HL-60/S4 treated with phorbol 12-myristate 13-acetate at 8.2 ng/mL for 4 days and 3 days (cell line): ENCODE measurements around the gene RFTN1.
"Not testable (repeated sequence)": the region's sequence is repeated elsewhere in the genome, so short reads cannot be mapped to it uniquely, and the experiment has no call there.

Source experiments
- in situ Hi-C: fragments of 300-500 bp; cut with MboI; formaldehyde crosslinking; loops from 2 replicates; pipeline ENCODE4 v1.15.0; 2022; ENCODE audit warnings: low sequenced_read_pairs

Gene RFTN1

DNA sequence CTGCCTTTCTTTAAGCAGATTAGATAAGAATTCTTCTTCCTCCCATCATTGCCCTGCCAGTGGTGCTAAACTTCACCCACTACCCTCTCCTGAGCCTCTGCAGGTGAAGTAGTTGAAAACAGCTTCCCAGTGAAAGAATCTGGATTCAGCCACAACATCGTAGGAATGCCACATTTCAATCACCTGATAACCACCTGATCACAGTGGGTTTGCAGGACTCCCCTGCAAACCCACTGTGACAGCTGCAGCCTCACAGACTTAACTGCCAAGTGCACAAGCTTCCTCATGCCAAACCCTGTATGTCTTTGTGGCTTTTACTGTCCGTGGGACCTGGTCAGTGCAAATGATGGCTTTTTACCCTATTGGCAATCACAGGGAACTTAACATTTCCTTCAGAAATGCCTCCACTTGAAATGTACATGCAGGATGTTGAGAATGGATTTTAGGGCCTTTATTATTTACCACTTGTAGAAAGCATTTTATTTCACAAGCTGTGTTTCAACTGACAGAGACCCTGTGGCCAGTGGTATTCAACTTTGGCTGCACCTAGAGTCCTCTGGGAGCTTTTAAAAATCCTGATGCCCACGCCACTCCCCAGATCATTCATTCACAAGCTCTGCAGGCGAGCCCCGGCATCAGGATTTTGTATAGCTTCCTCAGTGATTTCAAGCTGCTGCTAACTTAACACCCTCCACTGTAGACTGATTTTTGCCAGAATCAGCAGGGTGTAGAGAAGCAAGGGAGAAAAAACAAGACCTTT is 199.4 kb downstream of the RFTN1 start:
- in situ Hi-C loops = no loop called here

DNA sequence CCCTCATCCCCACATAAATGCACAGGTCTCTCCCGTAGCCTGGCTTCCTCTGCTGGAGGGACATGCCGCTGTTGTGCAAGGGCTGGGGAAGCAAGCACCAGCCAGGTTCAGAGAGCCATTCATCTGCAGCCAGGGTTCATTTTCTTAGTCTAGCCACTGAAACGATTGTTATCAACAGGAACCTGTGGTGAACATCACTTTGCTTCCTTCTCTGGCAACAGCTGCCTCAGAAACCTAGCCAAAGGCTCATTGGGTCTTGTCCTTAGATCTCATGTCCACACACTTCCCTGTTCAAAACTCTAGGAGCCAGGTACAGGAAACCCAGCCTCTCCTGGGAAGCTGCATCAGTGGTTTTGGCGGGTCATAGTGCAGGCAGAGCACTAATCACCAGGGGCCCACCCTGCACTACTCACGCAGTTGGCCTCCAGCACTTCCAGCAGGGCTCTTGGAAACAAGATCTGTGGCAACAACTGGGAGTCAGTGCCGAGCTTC is 201.5 kb downstream of the RFTN1 start:
- in situ Hi-C loops = no loop called here

DNA sequence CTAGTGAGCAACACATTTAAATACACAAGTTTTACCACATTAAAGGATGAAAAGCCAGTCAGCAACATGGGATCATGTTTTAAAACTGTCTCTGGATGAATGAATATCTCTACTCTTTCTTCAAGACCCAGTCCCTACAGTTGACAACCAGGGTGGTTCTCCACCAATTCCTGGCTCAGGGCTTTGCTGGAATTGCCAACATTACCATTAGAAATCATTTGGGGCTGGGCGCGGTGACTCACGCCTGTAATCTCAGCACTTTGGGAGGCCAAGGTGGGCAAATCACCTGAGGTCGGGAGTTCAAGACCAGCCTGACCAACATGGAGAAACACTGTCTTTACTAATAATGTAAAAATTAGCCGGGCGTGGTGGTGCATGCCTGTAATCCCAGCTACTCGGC is 203.0 kb downstream of the RFTN1 start:
- in situ Hi-C loops = not testable (repeated sequence)

DNA sequence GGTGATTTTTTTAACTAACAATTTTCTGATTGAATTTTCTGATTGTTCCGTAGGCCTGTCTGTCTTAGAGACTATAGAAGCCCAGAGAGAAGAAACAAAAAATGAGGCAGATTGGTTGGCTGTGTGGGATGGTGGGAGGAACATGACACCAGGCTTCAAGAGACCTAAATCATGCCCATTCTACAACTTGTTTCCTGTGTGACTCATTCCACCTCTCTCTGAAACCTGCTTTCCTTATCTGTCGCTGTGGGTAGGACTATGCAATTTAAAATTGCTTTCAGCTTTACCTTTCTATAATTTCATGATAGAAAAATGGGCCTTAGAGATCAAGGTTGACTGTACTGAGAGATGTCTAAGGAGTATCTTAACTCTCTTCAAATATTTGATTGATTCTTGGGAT is 203.9 kb downstream of the RFTN1 start:
- in situ Hi-C loops = no loop called here

DNA sequence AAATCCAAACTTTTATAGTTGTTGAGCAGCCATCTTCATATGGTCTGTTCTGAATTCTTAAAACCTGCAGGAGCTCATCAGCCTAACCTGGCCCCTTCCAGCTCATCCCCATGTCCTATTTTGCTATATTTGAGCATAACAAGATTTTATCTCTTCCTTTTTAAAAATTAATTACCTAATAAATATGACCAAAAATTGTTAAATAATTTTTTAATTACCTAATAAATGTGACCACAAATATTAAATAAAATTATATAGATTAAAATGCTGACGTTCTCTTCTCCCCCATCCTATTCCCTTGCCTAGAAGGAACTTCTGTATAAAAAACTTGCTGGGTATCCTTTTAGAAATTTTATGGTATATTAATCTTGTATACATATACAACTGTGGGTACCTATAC is 204.8 kb downstream of the RFTN1 start:
- in situ Hi-C loops = no loop called here

DNA sequence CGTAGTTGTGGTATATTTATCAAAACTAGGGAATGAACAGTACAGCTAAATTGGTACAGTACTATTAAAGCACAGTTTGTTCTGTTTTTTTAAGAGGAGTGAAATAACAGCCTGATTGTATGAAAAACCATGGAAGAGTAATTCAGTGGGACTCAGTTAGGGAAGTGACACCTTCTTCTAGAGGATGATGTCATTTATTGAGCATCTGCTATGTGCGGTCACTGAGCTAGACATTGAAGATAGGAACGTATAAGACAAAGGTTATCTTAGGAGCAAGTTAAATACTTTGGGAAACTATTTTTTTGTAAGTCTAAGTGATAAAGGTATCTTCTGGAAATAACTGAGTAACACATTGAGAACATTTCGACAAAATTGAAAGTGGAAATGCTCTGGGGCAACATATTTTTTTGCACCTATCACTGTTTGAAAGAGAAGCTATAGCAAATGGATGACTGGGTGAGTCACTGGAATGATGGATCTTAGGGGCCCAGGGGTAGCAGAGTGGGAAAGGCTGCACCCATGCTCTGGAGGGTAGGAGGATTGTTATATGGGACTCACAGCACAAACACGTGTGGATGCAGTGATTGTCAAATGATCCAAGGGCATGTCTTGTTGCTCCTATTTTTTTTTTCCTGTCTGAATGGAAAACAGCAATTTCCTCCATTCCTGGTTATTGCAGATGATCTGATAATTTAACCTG is 205.5 kb downstream of the RFTN1 start:
- in situ Hi-C loops = no loop called here

DNA sequence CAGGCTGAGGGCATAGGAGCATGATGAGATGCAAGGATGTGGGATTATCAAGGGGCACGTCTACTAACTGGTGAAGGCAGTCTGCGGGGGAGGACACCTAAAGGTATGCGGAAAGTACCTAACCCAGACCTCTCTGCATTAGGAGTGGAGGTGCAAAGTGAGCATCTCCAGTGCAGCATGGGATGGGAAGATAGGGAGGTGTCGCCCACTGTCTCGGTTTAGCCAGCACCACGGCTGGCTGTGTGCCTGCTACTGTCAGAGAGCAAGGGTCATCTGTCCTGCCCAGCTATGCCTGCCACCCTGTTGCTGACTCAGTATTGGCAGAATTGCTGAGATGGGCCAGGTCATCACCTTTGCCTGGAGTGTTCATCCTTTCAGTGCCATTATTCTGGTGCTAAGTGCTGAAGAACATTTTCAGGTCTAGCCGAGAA is 208.4 kb downstream of the RFTN1 start:
- in situ Hi-C loops = no loop called here

DNA sequence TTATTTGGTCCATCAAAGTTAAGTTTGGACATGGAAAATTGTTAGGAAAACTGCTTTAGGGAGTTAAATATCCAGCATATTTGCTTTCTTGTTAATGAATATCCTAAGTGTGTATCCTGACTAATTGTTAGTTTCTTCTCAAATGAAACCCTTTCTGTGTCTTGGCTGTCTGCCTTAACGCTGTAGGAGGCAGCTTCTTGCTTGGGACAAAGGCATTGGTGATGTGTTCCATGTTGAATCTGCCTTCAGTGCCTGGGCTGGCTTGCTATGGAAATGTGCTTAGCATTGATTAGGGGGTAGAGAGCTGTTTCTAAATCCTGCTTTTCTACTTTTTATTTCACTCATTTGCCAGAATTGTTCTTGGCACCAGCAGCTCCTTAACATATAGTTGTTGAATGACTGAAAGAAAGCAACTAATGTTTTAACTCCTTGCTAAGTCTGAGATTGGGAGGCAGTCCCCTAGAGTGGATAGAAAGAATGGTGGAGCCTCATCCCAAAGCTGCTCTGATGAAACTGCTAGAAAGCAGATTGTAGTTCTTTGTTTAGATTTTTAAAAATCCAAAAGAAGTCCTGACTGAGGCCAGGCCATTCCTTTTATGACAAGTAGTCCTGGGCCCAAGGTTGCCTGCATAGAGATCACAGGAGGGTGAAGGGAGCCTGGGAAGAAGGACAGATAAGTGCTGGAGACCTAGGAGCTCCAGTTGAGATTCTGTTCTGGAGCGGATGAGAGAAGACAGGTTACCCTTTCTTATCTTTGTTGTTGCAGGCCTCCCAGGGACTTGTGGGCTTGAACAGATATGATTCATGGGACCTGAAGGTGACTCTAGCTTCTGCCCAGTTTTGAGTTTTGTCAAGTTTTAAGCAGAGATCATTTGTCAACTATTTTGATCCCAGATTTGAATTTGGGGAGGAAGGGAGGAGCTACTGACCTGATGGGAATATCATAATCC is 209.2 kb downstream of the RFTN1 start:
- in situ Hi-C loops = no loop called here

DNA sequence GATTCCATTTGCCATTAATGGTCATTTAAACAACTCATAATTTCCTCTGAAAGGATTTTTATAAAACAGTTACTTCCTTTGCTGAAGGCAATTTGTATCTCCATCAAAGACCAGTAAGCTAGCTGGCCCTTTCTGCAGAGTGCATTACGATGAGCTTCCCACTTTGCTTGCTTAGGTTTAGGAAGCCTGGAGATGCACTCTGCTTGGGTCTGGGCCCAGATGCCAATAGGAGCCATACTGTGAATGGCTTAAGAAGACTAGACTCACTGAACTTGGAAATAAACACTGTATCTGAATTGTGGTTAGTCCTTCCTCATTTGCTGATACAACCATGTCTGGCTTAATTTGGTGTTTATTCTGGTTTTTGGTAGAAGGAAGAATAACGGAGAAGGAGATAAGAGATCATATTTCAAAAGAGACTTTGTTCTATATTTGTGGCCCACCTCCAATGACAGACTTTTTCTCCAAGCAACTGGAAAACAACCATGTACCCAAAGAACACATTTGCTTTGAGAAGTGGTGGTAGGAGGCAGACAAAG is 210.4 kb downstream of the RFTN1 start:
- in situ Hi-C loops = no loop called here

DNA sequence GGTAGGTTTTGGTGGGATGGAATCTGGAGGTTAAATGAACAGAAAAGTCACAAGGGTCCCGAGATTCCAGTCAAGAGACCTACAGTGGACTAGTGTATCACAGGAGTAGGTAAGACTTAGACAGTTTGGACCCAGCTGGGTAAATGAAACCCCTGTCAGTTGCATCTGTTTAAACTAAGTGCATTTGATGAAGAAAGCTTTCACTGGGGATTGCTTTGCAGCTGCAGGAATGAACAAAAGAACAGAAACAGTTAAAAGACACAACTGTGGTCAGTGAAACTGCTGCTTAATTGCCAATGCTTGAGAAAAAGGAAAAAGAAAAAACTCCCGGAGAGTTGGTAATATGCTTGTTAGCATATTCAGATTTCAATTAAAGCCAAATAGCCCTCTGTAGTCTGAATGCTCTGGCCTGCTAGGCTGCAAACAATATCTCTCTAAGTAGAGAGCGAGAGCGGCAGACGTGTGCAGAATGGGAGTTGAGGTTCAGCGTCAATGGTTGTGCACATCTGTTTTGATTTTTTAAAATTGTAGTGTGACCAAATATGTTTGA is 211.3 kb downstream of the RFTN1 start:
- in situ Hi-C loops = no loop called here

DNA sequence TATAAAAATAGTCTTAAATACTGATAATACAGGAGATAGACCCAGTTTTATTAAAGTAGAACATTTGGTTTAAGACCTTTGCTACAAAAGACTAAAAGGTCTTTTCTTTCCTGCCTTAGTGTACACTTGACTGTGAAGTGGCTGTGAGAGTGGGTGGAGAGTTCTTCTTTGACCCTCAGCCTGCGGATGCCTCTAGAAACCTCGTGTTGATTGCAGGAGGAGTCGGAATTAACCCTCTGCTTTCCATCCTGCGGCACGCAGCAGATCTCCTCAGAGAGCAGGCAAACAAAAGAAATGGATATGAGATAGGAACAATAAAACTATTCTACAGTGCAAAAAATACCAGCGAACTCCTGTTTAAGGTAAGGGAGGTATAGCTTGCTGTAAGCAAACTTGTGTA is 212.0 kb downstream of the RFTN1 start:
- in situ Hi-C loops = no loop called here

DNA sequence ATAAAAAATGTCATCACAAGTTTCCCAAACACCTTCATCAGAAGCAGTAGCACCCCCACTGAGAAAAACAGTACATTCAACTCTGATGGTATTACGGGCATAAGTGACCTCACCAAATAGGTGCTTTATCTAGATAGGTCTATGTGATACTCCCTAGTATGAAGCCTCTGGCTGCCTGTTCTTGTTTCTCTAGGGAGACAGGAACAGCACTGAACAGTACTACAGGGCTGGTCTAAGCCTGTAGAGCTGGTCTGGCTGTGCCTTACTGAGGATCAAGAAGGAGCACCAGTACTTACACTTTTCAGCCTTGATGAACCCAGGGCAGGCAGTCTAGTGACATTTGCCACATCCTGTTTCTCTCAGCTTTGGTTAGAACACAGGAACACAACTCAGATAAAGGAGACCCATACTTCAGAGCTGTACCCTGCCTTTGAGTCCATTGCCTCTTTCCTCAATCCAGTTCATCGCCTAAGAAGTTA is 212.6 kb downstream of the RFTN1 start:
- in situ Hi-C loops = no loop called here

DNA sequence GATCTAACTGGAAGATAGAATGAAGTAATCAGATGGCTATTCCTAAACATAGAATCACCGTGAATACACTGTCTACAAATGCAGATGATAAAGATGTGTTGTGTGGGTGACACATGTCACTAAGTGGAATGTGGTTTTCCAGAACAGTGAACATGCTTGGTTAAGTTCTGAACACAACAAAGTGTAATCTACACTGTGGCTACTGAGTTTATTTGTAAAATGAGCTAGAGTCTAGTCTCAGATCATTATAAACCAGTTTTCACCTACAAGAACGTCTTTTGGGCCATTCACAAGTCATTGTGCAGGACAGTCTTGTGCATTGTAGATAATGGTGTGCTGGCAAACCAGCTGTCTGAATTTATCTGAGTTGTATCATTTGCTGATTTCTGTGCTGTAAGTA is 213.2 kb downstream of the RFTN1 start:
- in situ Hi-C loops = no loop called here

DNA sequence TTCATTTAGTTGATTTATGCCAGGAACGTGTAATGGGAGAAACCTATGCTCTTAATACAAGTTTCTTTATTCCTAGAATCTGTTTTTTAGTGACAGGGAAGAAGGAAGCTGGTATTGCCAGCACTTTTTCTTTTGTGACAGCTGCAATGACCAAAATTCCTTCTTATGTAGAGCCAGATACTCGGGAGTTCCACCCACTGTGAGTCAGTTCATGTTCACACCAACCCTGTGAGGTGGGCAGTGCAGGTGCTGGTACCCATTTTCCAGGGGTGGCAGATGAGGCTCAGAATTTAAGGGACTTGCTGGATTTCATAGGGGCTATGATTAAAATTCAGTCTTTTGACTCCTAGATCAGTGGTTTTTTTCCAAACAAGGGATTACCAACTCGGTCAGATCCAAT is 213.8 kb downstream of the RFTN1 start:
- in situ Hi-C loops = no loop called here

DNA sequence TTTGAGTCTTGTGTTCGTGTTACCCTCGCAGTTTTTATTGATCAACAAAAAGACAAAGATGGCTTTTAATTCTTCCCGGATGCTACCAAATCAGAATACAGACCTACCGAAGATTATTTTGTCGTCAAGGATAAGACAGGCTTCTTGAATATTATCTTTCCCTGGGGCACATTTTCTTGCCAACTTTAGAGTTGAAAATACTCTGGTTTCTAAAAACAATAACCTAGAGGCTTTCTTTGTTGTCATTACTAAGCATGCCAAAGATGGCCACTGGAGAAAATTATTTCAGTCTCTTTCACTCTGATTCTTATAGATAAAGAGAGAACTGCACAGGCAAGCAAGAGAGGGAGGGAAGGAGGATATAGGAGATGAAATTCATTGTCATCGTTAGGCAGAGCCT is 214.6 kb downstream of the RFTN1 start:
- in situ Hi-C loops = no loop called here

DNA sequence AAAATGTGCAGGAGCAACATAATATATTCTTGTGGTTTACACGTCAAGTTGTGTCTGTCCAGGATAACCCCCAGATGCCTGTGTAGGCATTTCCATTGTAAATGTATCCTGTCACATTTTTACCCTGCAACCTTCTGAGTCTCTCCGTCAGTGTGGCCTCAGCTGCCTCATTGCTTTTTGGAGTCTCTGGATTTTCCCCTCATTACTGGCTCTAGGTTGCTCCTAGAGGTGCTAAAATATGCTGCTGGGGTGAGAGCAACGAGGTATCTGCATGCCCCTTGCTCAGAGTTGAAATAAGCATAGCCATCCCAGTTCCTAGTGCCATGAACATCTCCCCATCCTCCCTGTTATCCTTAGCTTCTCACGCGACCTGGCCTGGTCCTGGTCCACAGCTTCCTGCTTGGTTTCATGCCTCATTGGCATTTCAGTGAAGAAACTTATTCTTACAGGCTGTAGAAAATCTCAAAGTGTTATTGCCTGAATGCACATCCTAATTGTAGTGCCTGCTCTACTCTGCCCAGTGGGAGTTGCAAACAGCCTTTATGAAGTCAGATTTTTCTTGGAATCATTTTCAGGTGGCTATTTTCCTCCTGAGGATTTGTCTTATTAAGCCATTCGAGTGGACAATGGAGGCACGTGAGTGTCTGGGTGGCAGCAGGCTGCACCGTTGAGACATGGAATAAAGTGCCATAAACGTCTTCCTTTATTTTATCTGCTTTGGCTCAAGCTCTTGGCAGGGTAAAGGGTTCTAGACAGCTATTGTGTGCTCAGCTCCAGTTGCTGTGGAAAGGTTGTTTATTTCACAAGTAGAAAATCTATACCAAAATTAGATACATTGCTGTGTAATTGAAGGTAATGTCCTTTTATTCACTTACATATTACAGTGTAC is 215.3 kb downstream of the RFTN1 start:
- in situ Hi-C loops = no loop called here

DNA sequence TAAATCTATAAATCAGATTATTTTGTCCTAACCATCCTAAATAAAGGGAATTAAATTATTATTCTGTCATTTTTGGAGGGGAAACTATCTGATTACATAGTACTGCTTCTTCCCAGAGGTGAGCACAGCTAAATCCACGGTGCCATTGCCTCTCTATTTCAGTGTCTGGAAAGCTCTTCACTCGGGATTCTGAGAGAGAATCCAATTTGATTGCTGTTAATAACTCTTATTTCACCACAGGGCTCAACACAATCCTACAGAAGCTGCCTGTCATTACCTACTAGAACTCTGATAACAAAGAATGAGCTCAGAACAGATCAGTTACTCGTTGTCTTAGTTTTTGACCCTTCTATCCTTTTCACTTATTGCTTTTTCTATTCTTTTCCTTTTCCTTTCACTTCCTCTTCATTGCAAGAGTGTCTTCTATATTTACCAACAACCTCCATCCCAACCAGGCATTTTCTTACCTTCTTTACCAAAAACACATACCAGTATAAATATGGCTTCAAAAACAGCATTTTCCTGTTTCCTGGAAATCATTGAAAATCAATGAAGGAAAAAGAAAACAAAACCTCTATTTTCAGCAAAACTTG is 218.1 kb downstream of the RFTN1 start:
- in situ Hi-C loops = no loop called here

DNA sequence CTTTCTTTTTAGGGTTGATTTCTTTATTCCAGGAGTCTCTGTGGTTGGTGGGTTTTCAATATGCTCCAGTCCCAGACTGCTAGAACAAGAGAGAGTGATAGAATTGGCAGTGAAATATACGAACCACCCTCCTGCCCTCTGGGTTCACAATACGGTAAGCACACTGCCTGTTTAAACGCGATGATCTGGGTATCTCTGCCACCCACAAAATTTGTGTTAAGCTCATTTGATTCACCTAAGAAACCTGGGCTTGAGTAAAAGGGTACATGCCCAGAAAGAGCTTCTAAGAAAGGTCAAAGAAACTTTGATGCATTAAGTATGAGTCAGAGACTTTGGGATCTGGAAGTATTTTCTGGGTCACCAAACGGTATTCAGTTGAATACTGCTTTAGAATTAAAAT is 218.7 kb downstream of the RFTN1 start:
- in situ Hi-C loops = no loop called here

DNA sequence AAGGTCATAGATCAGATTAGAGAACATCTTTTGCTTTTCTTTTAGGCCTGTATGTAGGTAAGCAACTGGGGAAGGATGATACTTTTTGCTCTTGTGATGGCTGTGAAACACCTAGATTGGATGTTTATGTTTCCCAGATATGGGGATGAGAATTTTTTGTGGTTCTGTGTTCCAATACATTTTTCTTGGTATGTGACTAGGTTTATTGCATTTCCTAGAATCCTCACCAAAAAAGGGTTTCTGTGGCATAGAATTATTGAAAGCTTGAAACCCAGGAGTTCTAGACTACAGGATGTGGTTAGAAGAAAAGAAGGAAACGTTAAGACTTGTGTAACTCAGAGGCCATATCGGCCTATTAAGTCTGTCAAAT is 222.7 kb downstream of the RFTN1 start:
- in situ Hi-C loops = no loop called here
